ENCODE data around the gene HSFX4.
A peak's percentile ranks its signal among the peaks of the same experiment; 100 is the strongest.
"Not testable (repeated sequence)": the region's sequence is repeated elsewhere in the genome, so short reads cannot be mapped to it uniquely, and the experiment has no call there.

Gene HSFX4, protein sequence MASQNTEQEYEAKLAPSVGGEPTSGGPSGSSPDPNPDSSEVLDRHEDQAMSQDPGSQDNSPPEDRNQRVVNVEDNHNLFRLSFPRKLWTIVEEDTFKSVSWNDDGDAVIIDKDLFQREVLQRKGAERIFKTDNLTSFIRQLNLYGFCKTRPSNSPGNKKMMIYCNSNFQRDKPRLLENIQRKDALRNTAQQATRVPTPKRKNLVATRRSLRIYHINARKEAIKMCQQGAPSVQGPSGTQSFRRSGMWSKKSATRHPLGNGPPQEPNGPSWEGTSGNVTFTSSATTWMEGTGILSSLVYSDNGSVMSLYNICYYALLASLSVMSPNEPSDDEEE

DNA sequence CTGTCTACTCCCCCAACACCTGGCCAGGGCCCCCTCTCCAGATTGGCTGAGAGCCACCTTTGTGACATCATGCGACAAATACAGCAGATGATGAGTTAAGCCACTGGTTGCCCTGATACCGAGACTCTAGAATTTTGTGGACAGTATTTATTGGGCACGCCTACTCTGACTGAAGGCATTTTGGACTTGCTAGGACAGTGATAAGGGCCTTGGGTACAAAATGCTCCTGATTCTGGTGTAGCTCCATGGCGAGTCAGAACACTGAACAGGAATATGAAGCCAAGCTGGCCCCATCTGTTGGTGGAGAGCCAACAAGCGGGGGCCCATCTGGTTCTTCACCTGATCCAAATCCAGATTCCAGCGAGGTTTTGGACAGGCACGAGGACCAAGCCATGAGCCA, at the start of gene HSFX4:
Gene HSFX4, plus strand, starts transcription at position 174 of the 400 bp plus-strand sequence. Its CDS starts 72 bp downstream, at position 246.
- not testable (repeated sequence) for TF ChIP-seq GATA3, GATA2 (IDR thresholded peaks at IDR 0.05; ENCODE audit: low read depth, low read length)

DNA sequence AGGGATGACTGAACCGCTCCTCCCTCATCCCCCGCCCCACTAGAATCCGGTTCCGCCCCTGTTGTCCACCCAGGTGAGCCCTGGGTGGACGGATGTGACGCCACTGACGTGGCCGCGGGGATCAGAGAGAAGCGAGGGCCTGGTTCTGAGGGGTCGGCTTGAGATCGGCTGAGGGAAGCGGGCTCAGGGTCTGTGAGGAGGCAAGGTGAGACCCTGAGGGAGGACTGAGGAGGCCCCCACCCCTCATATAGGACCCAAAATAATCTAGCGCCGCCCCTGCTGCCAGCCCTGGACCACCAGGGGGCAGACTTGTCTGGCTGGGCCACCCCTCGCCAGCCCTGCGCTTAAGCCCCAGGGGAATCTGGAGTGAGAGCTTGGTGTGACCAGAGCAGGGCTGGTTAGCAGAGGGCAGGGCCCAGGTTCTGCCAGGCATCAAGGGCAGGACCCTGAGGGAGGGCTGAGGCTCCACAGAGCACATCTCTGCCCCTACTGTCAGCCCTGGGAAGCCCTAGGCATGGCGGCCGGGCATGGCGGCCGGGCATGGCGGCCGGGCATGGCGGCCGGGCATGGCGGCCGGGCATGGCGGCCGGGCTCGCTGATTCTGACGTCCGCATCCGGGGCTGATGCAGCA, 48.2 kb upstream of the HSFX4 start, which contains the start of gene MAGEA8:
Gene MAGEA8, plus strand, starts transcription at position 103 of the 631 bp plus-strand sequence. CDS start 3,090 bp downstream, outside the sequence.
- TF ChIP-seq GATA2 (IDR thresholded peaks at IDR 0.05; ENCODE audit: low read depth, low read length): no peak
- TF ChIP-seq GATA3 (IDR thresholded peaks at IDR 0.05; ENCODE audit: low read depth, low read length): no peak

DNA sequence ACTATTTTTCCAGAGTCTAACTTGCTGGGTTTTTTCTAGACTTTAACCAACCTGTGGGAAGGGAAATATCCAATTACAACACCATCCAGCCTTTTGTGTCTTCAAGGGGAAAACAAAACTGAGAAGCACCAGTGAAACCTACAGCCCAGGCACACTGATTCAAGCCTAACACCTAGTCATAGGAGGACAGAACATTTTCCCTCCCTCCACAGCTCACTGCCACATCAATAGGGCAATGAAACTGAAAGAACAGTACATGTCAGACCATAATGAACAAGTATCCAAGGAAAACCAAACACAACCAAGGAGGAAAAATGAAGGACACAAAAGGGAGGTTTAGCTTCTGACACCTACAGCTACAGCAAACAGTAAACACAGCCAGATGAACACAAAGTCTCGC, 30.8 kb upstream of the HSFX4 start:
- TF ChIP-seq GATA2 (IDR thresholded peaks at IDR 0.05; ENCODE audit: low read depth, low read length) (no peak), GATA3 (IDR thresholded peaks at IDR 0.05; ENCODE audit: low read depth, low read length) (no peak)

DNA sequence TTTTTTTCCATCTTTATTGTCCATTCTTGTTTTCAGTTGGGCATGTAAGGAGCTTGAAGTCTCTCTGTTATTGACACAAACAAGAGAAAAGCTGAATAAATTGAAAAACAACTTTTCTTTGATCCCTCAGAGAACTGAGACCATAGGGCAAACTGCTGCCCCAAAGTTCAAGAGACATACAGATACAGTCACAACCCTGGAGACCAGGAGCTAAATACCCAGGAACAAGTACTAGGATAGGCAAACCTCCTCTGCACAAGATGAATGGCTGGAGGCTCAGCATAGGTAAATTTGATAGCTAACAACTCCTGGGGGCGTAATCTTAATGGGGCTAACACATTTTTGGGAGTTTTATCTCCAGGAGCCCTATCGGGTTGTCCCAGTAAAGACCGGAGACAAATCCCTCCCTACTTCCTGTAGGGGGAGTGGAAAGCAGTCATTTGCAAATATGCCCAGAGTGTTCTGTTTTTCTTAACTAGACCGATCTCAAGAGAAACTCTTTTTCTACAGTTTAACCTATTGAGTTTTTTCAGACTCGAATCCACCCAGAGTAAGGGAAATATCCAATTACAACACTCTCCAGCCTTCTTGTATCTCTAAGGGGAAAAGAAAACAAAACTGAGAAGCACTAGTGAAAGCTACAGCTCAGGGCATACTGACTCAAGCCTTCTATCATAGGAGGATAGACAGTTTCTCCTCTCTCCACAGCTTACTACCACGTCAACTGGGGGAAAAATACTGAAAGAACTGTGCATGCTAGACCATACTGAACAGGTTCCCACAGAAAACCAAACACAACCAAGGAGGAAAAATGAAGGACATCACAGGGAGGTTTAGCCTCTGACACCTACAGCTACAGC, 25.3 kb upstream of the HSFX4 start:
- TF ChIP-seq GATA3 (IDR thresholded peaks at IDR 0.05; ENCODE audit: low read depth, low read length): no peak
- no peak for TF ChIP-seq GATA2 (IDR thresholded peaks at IDR 0.05; ENCODE audit: low read depth, low read length)

DNA sequence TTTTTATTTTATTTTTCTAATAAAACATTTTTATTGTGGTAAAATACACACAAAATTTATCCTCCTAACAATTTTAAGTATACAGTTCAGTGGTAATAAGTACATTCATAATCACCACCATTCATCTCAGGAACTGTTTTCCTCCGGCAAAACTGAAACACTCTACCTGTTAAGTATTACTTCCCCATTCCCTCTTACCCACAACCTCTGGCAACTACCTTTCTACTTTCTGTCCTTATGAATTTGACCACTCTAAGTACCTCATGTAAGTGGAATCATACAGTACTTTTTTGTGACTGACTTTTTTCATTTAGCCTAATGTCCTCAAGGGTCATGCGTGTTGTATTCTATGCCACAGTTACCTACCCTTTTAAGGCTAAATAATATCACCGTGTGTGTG, 21.1 kb upstream of the HSFX4 start:
- TF ChIP-seq GATA2 (IDR thresholded peaks at IDR 0.05; ENCODE audit: low read depth, low read length) (no peak), GATA3 (IDR thresholded peaks at IDR 0.05; ENCODE audit: low read depth, low read length) (no peak)

DNA sequence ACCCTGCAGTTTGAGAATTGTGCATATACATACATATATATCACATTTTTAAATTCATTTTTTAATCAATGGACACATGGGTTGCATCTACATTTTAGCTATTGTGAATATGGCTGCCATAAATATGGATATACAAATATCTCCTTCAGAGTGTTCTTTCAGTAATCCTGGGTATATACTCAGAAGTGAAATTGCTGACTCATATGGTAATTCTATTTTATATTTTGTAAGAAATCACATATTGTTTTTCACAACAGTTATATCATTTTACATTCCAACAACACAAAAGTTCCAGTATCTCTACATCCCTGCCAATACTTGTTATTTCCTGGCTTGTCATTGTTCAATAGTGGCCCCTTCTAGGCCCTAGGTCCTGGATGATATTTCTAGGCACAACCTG, 20.6 kb upstream of the HSFX4 start:
- TF ChIP-seq GATA3 (IDR thresholded peaks at IDR 0.05; ENCODE audit: low read depth, low read length): no peak
- TF ChIP-seq GATA2 (IDR thresholded peaks at IDR 0.05; ENCODE audit: low read depth, low read length): no peak

DNA sequence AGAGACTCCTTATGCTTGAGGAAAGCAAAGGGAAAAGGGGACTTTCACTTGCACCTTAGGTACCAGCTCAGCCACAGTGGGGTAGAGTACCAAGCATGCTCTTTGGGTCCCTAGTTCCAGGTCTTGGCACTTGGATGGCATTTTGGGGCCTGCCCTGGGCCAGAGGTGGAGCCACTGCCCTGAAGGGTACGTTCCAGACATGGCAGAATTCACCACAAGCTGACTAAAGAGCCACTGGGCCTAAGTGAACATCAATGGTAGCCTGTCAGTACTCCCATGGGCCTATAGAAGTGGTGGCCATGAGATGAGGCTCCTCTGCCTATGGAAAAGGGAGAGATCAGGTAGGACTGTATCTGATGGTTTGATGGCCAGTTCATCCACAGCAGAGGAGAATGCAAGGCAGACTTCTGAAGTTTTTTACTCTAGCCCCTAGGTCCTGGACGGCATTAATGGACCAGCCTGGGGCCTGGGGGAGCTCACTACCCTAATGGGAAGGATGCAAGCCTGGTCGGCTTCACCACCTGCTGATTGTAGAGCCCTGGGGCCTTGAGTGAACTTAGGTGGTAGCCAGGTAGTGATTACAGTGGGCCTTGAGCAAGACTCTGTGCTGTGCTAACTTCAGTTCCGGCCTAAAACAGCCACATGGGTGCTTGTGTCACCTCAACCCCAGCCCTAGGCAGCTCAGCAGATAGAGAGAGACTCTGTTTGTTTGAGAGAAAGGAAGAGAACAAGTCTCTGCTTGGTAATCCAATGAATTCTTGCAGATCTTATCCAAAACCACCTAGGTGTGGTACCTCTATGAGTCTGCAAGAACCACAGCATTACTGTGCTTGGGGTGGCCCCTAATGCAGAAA, 19.8 kb upstream of the HSFX4 start:
- TF ChIP-seq GATA3 (IDR thresholded peaks at IDR 0.05; ENCODE audit: low read depth, low read length) (no peak), GATA2 (IDR thresholded peaks at IDR 0.05; ENCODE audit: low read depth, low read length) (no peak)

DNA sequence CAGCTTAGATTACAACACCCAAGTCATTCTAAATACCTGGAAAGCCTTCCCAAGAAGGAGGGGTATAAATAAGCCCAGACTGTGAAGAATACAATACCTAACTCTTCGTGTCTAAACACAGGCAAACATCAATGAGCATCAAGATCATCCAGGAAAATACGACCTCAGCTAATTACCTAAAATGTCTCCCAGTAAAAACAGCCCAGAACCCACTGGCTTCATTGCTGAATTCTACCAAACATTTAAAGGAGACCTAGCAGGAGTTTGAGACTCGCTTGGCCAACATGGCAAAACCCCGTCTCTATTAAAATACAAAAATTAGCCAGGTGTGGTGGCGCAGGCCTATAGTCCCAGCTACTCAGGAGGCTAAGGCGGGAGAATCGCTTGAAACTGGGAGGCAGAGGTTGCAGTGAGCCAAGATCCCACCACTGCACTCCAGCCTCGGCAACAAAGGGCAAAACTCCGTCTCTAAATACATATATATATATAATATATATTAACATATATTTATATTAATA, 19.1 kb upstream of the HSFX4 start:
- TF ChIP-seq GATA3 (IDR thresholded peaks at IDR 0.05; ENCODE audit: low read depth, low read length) (no peak), GATA2 (IDR thresholded peaks at IDR 0.05; ENCODE audit: low read depth, low read length) (no peak)

DNA sequence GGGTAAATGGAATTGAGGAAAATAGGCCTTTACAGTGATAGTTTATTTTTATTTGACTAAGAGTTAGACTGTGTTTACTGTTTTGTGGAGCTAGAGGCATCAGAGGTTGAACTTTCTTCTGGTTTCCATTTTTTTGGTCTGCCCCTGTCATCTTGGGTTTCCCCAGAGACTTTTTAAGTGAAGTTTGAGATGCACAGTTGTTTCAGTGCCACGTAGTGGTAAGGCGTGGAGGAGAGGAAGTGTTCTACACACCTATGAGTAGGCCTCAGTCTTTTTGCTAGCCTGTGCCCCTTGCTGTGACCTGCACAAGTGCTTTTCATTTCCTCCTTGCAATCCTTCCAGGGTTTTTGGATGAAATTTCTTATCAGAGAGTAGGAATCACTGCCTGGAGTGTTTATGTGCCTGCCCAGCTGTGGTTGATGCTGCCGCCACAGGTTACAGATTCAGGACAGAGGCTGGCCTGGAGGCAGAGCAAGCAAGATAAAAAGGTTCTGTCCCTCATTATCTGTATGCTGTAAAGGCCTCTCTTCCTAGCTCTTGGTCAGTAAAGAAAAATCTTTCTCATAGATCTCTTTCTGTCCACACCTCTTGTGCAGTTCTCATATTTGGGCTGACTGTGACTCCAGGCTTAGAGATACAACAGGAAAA, 12.5 kb upstream of the HSFX4 start:
- TF ChIP-seq GATA3 (IDR thresholded peaks at IDR 0.05; ENCODE audit: low read depth, low read length) (no peak), GATA2 (IDR thresholded peaks at IDR 0.05; ENCODE audit: low read depth, low read length) (peak; percentile 46; the same call in 1 of the 2 replicates)

DNA sequence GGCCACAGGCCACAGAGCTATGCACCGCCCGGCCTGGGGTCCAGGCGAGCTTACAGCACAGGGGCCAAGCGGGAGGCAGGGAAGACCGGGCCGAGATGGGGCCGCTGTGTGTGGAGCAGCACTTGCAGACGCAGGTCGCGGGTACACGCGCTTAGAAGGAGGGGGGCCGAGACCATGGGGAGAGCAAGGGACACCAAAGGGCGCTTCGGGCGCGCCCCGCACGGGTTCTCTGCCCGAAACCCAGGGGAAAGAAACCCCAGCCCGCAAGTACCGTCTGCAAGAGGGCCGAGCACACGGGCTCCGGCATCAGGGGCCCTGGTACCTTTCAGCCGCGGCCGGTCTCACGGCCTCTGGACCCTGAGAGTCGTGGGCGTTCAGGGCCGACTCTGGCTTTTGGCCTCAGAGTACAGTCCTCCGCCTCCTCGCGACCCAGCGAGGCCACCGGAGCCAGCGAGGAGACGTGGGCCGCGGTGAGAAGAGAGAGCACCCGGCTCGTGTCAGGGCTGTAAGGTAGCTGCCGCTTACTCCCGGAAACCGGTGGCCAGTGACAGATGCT, 8.6 kb downstream of the HSFX4 start:
- TF ChIP-seq GATA2 (IDR thresholded peaks at IDR 0.05; ENCODE audit: low read depth, low read length): no peak
- TF ChIP-seq GATA3 (IDR thresholded peaks at IDR 0.05; ENCODE audit: low read depth, low read length): no peak

DNA sequence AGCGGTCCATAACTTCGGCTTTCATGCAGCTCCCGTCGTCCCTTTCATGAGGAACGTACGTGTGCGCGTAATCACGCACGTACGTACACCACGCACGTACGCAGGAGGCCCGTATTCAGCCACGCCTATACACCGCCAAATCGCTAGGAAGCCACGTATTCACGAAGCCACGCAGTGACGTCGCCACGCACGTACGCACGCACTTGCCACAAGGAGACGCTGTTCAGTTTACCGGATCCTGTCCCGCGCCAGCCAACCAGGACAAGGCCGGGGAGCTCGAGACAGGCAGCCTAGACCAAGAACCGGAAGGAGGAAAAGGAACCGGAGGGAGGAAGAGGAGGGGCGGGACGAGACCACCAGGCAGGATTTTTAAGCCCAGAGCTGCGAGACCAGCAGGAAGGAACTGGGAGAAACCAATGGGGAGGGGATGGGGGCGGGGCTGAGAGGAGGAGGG, 9.1 kb downstream of the HSFX4 start, which contains the start of gene EOLA2:
Gene EOLA2, minus strand, starts transcription at position 65 of the 454 bp plus-strand sequence. CDS start 4,617 bp downstream, outside the sequence.
- no peak for TF ChIP-seq GATA3 (IDR thresholded peaks at IDR 0.05; ENCODE audit: low read depth, low read length)
- TF ChIP-seq GATA2 (IDR thresholded peaks at IDR 0.05; ENCODE audit: low read depth, low read length): no peak

Measured in SH-SY5Y (cell line).